GM21619 (cell line): Measurements from ENCODE around the gene CD300LF.

ENCODE experiments used
- ATAC-seq: cut with Tn5 transposase; IDR thresholded peaks from one replicate; pipeline ENCODE4 v1.9.1; 2021; ENCODE audit not compliant: unreplicated experiment

The CD300LF gene

DNA sequence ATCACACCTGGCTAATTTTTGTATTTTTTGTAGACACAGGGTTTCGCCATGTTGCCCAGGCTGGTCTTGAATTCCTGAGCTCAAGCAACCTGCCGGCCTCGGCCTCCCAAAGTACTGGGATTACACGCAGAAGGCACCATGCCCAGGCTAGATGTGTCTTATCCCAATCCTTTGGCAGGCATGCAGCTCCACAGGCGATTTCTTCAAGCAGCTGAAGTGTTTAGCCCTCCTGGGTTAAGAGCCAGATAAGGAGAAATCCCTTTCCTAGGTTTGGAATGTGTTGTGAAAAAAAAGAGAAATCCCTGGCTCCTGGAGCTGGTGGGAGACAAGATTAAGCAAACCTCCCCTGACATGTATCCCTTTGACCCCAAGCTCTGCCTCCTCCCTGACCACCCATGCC lies 33.7 kb upstream of the CD300LF start:
- no peak for ATAC-seq

DNA sequence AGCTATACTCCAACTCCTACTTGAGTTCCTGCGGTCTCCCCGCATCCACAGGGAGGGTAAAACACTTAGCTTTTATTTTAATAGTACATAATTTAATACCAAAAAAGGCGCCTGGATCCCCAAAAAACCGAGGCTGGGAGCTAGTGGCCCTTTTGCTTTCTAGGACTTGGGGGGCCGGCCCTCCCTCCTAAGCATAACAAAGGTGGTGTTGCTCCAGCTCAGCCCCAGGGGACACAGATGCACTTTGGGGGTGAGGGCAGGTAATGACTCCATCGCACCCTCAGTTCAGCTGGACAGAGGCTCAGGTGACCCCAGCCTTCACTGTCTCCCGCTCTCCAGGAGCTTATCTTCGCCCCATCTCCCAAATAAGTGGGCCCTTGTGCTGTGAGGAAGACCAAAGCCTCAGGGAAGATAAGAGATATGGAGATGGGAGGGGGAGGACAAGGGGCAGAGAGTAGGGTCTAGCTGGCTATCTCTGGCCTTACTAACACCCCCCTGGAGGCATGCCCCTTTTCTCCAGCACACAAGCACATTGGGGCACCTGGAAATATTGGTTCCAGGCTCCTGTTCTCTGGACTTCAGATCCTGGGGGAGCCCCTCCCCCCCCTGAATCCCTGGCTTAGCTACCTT lies 32.9 kb upstream of the CD300LF start:
- ATAC-seq, result no peak

DNA sequence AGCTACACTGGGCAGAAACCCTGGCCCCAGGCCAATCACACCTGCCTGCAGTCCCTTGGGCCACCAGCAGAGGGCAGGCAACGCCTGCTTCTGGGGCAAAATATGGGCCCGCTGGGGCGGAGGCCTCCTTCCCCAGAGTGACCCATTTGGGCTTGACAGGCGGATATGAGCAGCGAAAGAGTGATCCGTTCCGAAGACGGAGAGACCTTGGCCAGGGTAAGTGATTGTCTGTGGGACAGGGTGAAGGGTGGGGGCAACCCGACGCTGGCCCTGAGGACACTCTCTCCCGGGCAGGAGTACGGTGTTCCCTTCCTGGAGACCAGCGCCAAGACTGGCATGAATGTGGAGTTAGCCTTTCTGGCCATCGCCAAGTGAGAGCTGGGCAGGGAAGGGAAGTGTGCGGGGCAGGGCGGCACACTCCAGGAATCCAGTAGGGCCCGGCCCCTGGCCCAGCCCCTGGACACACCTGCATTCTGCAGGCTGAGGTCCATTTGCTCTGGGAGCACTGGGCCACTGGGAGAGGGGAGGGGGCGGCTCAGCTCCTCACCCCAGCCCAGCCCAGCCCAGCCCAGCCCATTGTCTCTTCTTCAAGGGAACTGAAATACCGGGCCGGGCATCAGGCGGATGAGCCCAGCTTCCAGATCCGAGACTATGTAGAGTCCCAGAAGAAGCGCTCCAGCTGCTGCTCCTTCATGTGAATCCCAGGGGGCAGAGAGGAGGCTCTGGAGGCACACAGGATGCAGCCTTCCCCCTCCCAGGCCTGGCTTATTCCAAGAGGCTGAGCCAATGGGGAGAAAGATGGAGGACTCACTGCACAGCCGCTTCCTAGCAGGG lies 32.2 kb upstream of the CD300LF start:
- ATAC-seq, result no peak

DNA sequence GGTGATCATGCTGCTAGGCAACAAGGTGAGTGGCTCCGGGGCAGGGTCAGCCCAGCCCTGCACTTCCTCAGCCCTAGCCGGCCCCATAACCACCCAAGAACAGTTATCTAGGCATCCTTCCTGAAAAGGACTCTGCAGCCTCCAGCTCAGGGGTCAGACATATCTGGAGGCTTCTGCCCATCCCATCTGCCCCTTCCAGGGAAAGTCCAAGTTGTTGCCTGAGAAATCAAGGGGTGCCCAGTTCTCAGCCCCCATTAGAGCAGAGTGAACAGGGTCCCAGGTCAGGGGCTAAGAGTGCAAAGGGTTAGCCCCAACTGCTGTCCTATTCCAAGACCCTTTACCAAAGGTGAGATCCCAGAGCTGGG lies 31.6 kb upstream of the CD300LF start:
- ATAC-seq, result no peak

- ATAC-seq, result no peak
These were observed 31.0 kb upstream of the CD300LF start for GRCh38 chr17:74743755-74744154.

- no peak for ATAC-seq
These were observed 30.3 kb upstream of the CD300LF start for GRCh38 chr17:74742978-74743545.

- peak; percentile 40 for ATAC-seq
These were observed 29.4 kb upstream of the CD300LF start for GRCh38 chr17:74742153-74742515.

GRCh38 chr17:74740641-74741387 lies 28.1 kb upstream of the CD300LF start:
- no peak for ATAC-seq

DNA sequence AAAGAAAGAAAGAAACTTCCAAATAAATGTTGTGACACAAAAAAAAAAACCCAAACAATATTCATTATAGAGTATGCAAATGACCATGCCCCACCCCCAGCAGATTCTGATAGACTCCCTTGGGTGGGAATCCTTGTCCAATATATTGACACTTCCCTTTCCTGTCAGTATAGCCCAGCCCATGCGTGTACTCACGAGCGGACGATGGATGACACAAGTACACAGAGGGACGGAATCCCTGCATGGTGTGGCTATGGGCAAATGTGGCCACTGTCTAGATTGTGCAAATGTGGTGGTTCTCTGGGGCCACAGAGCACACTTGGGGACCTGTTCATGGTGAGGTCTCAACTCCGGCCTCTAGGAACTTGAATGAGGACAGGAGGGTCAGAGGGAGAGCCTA lies 27.4 kb upstream of the CD300LF start:
- ATAC-seq, result no peak

GRCh38 chr17:74739227-74739831 lies 26.6 kb upstream of the CD300LF start:
- ATAC-seq, result no peak

- ATAC-seq, result peak; percentile 51
These were observed 25.6 kb upstream of the CD300LF start for GRCh38 chr17:74738051-74738996.

GRCh38 chr17:74737299-74738050 lies 24.8 kb upstream of the CD300LF start:
- ATAC-seq, result no peak

DNA sequence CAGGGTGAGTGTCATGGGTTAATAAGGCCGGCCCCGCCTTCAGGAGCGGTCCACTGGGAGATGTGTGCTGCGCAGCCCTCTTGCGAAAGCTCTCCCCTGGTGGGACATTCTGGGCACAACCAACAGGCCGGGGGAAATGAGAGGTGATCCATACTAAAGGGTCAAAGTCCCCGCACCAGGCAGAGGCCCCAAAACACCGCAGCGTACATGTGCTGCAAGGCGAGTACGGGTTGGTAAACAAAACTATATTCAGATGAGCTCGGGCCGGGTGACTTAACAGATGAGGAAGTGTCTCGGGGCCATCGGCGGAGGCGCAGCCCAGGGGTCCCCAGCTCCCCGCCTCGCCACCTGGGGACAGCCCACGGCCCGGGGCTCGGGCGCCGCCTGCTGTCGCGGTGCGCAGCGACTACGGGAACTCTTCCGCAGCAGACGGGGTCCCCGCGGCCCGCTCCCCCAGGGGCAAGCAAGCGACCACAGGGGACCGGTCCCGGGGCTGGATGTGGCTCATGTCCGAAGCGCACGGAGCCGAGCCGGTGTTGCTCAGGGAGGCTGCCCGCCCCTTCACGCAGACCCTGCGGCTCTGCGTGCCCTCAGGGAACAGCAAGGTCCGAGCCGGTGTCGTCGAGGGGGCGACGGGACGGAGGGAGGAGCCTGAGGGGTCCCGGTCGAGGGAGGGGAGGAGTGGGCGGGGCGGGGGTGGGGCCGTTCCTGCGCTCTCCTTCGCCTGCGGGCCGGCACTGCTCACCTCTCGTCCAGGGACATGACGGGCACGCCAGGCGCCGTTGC lies 24.0 kb upstream of the CD300LF start, which contains the start of gene RAB37:
TSS of gene RAB37 (plus strand) at position 744 of the 786 bp plus-strand sequence. CDS start at position 761, 17 bp downstream.
- no peak for ATAC-seq

DNA sequence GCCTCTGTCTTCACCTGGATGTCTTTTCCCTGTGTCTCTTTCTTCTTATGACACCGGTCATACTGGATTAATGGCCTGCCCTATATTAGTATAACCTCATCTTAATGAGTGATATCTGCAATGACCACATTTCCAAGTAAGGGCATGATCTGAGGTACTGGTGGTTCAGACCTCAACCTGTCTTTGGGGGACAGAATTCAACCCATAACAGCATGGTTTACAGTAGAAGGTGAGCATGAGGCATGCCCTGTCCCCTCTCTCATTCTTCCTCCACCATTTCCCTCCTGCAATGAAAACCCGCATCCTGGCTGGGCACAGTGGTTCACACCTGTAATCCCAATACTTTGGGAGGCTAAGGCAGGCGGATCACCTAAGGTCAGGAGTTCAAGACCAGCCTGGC lies 21.5 kb upstream of the CD300LF start:
- no peak for ATAC-seq

DNA sequence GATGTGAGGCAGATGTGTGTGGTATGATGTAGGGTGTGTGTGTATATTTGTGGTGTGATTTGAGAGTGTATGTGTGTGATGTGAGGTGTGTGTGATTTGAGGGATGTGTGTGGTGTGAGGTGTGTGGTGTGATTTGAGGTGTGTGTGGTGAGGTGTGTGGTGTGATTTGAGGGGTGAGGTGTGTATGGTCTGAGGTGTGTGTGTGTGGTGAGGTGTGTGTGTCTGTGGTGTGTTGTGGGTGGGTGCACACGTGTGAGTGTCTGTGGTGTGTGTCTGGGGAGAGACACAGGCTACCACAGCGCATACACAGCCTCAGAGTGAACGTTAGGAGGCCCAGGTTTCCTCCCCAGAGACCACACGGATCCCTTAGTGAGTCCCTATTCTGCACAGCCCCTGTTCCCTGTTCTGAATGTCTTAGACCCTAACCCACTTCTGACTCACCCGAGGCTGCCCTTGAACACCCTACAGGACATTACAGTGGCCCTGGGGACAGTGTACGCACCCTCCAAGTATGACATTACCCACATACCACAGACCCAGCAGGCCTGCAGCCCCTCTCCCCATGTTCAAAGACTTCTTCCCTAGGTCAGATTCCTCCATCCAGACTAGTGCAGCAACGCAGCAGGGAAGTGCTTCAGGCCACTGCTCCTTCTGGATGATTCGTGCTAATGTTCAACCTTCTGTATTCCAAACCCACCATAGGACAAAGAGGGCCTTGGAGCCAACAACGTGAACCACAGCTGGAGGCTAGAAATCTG lies 20.8 kb upstream of the CD300LF start:
- no peak for ATAC-seq

DNA sequence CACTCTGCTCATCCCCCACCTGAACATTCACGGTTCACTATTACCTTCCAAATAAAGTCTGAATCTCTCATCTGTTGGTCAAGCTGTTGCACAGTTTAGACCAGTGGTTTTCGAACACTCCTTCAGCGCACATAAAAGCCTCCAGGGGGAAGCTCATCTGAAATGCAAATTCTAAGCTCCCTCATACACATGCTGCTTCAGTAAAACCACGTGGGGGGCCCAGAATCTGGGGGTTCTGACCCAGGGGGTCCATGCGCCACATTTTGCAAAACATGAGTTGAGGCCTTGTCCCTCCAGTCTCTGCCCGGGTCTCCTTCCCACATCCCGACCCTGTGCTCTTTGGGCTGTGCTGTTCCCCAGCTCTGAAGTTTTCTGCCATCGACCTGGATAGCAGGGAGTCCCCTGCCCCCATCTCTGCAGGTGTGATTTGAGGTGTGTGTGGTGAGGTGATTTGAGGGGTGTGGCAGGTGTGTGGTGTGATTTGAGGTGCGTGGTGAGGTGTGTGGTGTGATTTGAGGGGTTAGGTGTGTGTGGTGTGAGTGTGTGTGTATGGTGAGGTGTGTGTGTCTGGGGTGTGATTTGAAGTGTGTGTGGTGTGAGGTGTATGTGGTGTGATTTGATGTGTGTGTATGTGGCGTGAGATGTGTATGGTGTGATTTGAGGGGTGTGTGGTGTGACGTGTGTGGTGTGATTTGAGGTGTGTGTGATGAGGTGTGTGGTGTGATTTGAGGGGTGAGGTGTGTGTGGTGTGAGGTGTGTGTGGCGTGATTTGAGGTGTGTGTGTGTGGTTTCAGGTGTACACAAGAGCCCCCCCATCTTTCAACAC lies 19.5 kb upstream of the CD300LF start:
- no peak for ATAC-seq

GRCh38 chr17:74731347-74731605 lies 18.6 kb upstream of the CD300LF start:
- no peak for ATAC-seq
